Tibial nerve (tissue), 4 donors: Measurements from ENCODE around the gene FIGLA. TPM values are rescaled to one million over a fixed set of nuclear protein-coding genes. Genes with fewer than 3 reads are reported as not detected.

ENCODE experiments used
- DNase-seq, 2 donors: peaks; one replicate each; pipeline ENCODE4 v3.0.0-alpha.2; 2019; ENCODE audit warnings: low spot score in 2 of 2
- H3K27ac ChIP-seq, 4 donors: fragments of 200-600 bp; sonication (generic) in 3 of 4; one replicate each; pipeline ENCODE4 v1.5.1; 2017 to 2019; ENCODE audit warnings: mild to moderate bottlenecking in 1 of 4
- H3K27me3 ChIP-seq, 2 donors: fragments of 200-600 bp; sonication (generic) in 1 of 2; one replicate each; pipeline versions ENCODE4 v1.5.1 to v1.6.0; 2017 to 2019
- H3K36me3 ChIP-seq, 3 donors: fragments of 200-600 bp; sonication (generic); one replicate each; pipeline ENCODE4 v1.5.1; 2018 to 2019
- H3K4me1 ChIP-seq, 4 donors: fragments of 200-600 bp; sonication (generic) in 3 of 4; one replicate each; pipeline ENCODE4 v1.5.1; 2017 to 2019
- H3K4me3 ChIP-seq, 4 donors: fragments of 200-600 bp; sonication (generic) in 3 of 4; one replicate each; pipeline ENCODE4 v1.5.1; 2017 to 2019; ENCODE audit warnings: mild to moderate bottlenecking in 1 of 4, moderate library complexity in 1 of 4
- H3K9me3 ChIP-seq, 4 donors: fragments of 200-600 bp; sonication (generic) in 3 of 4; one replicate each; pipeline ENCODE4 v1.5.1; 2017 to 2019
- EP300 ChIP-seq, 2 donors: sonication (generic); formaldehyde crosslinking; IDR thresholded peaks; one replicate each; pipeline ENCODE4 v1.6.1; 2017; ENCODE audit warnings: antibody characterized with exemption in 2 of 2, mild to moderate bottlenecking in 1 of 2
- POLR2A ChIP-seq, 2 donors: fragments of 450-650 bp; IDR thresholded peaks; one replicate each; pipeline ENCODE4 v1.6.1; 2017; ENCODE audit warnings: antibody characterized with exemption in 2 of 2, mild to moderate bottlenecking in 2 of 2, moderate library complexity in 2 of 2
- WGBS, 2 donors: methylation state at CpG; one replicate each; pipeline ENCODE4 v1.1.5; 2018; 5-methylcytosine and 5-hydroxymethylcytosine counted together
- total RNA-seq, 4 donors: library from RNA; depleted of rRNA; stranded (reverse); fragments of >200 nt; gene quantifications; one replicate each; pipeline ENCODE4 v1.1.0, GENCODE V29; 2016
- TF ChIP-seq, protein P1 (sequence below), 5 experiments: fragments of 200-600 bp in 3 of 5; fragments of 450-650 bp in 2 of 5; sonication (generic) in 3 of 5; IDR thresholded peaks; one replicate each; pipeline ENCODE4 v1.5.1; 2016 to 2019; ENCODE audit warnings: antibody characterized with exemption in 5 of 5, mild to moderate bottlenecking in 3 of 5, moderate library complexity in 2 of 5

FIGLA gene
- total RNA-seq, 4 donors from 2014 or later, result not detected

DNA sequence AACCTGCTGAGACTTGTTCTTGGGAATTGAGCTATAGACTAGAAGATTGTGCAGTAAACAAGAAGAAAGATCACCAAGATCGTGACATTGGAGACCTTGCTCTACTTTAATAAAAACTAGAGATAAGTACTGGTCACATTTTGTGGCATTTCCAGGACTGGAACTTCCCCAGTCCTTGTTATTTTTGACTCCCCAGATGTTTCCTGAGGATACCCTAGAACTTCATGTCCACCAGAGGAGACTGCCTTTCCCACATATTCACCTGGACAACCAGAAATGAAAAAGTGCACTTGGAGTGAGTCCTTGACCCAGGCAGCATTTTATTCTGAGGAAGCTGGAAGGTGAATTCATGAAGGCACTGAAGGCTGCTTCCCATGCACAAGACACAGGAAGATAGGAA is 39.5 kb upstream of the FIGLA start:
- H3K36me3 ChIP-seq, result no peaks in the 10 kb centered on the region

GRCh38 chr2:70828914-70829824 is 38.7 kb upstream of the FIGLA start:
- no peak overlapping the region for H3K4me3 ChIP-seq
- no peak for TF ChIP-seq POLR2A (IDR thresholded peaks at IDR 0.05)
- TF ChIP-seq, protein P1, sequence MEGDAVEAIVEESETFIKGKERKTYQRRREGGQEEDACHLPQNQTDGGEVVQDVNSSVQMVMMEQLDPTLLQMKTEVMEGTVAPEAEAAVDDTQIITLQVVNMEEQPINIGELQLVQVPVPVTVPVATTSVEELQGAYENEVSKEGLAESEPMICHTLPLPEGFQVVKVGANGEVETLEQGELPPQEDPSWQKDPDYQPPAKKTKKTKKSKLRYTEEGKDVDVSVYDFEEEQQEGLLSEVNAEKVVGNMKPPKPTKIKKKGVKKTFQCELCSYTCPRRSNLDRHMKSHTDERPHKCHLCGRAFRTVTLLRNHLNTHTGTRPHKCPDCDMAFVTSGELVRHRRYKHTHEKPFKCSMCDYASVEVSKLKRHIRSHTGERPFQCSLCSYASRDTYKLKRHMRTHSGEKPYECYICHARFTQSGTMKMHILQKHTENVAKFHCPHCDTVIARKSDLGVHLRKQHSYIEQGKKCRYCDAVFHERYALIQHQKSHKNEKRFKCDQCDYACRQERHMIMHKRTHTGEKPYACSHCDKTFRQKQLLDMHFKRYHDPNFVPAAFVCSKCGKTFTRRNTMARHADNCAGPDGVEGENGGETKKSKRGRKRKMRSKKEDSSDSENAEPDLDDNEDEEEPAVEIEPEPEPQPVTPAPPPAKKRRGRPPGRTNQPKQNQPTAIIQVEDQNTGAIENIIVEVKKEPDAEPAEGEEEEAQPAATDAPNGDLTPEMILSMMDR (IDR thresholded peaks at IDR 0.05), result no peak
- 48 to 53% methylated on average over 6 of the region's 6 CpGs for WGBS, 2 donors
- DNase-seq, result no peak
- H3K36me3 ChIP-seq, result no peaks in the 10 kb centered on the region
- no peaks in the 10 kb centered on the region for H3K27me3 ChIP-seq
- H3K27ac ChIP-seq, result no peak overlapping the region
- peaks cover 0 to 3% (median 0%) of the 10 kb centered on the region in 4 donors for H3K9me3 ChIP-seq
- H3K4me1 ChIP-seq, result no peaks in the 10 kb centered on the region

More for the DNA sequence above, 39.5 kb upstream of the FIGLA start:
- no peaks in the 10 kb centered on the region for H3K27me3 ChIP-seq
- no peak overlapping the region for H3K27ac ChIP-seq
- WGBS, 2 donors, result 90 to 95% methylated on average over 1 of the region's 1 CpG
- H3K9me3 ChIP-seq, result peaks cover 0 to 3% (median 0%) of the 10 kb centered on the region in 4 donors
- no peak overlapping the region for H3K4me3 ChIP-seq
- no peak for DNase-seq
- no peaks in the 10 kb centered on the region for H3K4me1 ChIP-seq
- TF ChIP-seq POLR2A (IDR thresholded peaks at IDR 0.05) (no peak), EP300 (IDR thresholded peaks at IDR 0.05) (no peak)
- TF ChIP-seq, protein P1 (IDR thresholded peaks at IDR 0.05), result no peak

GRCh38 chr2:70828115-70828514 is 37.7 kb upstream of the FIGLA start:
- no peaks in the 10 kb centered on the region for H3K27me3 ChIP-seq
- TF ChIP-seq EP300 (IDR thresholded peaks at IDR 0.05), result no peak
- TF ChIP-seq, protein P1 (IDR thresholded peaks at IDR 0.05), result no peak
- DNase-seq, result no peak
- no peak overlapping the region for H3K27ac ChIP-seq
- no peaks in the 10 kb centered on the region for H3K36me3 ChIP-seq
- 83 to 86% methylated on average over 5 of the region's 5 CpGs for WGBS, 2 donors
- no peaks in the 10 kb centered on the region for H3K4me1 ChIP-seq
- H3K9me3 ChIP-seq, result no peaks in the 10 kb centered on the region
- no peak overlapping the region for H3K4me3 ChIP-seq

- no peak overlapping the region for H3K27ac ChIP-seq
- no peak overlapping the region for H3K4me3 ChIP-seq
- no peaks in the 10 kb centered on the region for H3K36me3 ChIP-seq
- DNase-seq, result no peak
- H3K4me1 ChIP-seq, result no peaks in the 10 kb centered on the region
- WGBS, 2 donors, result 63 to 80% methylated on average over 5 of the region's 5 CpGs
- no peaks in the 10 kb centered on the region for H3K9me3 ChIP-seq
- no peaks in the 10 kb centered on the region for H3K27me3 ChIP-seq
- TF ChIP-seq POLR2A (IDR thresholded peaks at IDR 0.05) (no peak), EP300 (IDR thresholded peaks at IDR 0.05) (no peak)
- TF ChIP-seq, protein P1 (IDR thresholded peaks at IDR 0.05), result no peak
Measured at GRCh38 chr2:70827388-70827787, 36.9 kb upstream of the FIGLA start.

DNA sequence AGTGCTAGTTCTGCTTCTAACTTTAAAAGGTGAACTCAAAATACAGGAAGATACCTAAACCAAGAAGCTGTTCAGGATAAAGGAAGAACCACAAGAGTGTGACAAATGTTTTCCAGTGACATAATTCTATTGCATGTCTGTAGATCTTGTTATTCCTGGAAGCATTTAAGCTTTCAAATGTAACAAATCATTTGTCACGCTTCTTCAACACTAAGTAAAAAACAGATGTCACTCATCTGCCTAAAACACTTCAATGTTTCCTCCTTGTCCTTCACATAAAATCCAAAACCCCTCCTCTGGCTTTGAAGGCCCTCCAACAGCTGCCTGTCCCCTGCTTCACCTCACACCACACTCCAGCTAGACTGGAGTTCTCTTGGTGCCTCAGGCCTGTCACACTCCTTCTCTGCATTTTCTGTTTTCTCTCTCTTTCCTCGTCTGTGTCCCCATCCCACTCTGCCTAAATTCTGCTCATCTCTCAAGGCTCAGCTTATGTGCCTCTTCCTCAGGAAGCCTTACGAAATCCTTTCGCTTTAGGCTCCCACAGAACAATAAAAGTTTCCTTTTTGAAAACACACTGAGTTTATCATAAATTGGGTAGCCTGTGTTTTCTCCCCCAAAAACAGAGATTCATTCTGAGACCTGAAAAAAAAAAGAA is 36.4 kb upstream of the FIGLA start:
- no peak for DNase-seq
- Histone ChIP-seq H3K9me3 (no peaks in the 10 kb centered on the region), H3K36me3 (no peaks in the 10 kb centered on the region), H3K4me1 (no peaks in the 10 kb centered on the region), H3K27me3 (no peaks in the 10 kb centered on the region), H3K4me3 (no peak overlapping the region), H3K27ac (no peak overlapping the region)
- TF ChIP-seq POLR2A (IDR thresholded peaks at IDR 0.05) (no peak), EP300 (IDR thresholded peaks at IDR 0.05) (no peak)
- TF ChIP-seq, protein P1 (IDR thresholded peaks at IDR 0.05), result no peak
- WGBS, 2 donors, result 67% methylated on average over 4 of the region's 4 CpGs
